H1 (cell line): ENCODE data around the gene CENPF.

Experiments used
- ASH2L ChIP-seq: fragments of 200-600, 300-600 bp; sonication (generic); IDR thresholded peaks from one replicate; pipeline ENCODE4 v1.7.1; 2017; ENCODE audit warnings: low read length
- ATF3 ChIP-seq: IDR thresholded peaks from 2 replicates; pipeline ENCODE4 v1.6.1; 2011; ENCODE audit warnings: low read depth, mild to moderate bottlenecking, low read length; ENCODE audit not compliant: insufficient read depth
- CREB1 ChIP-seq: IDR thresholded peaks from 2 replicates; pipeline ENCODE4 v1.6.1; 2012; ENCODE audit warnings: inconsistent platforms
- EGR1 ChIP-seq: IDR thresholded peaks from 2 replicates; pipeline ENCODE4 v1.6.1; 2011; ENCODE audit warnings: low read depth, low read length, borderline replicate concordance
- EZH2 ChIP-seq: fragments of 200-600 bp; sonication (generic); IDR thresholded peaks from 2 replicates; pipeline ENCODE4 v1.7.1; 2012; ENCODE audit warnings: low read depth, mild to moderate bottlenecking, moderate library complexity, low read length, inconsistent platforms; ENCODE audit not compliant: severe bottlenecking
- JUN ChIP-seq: IDR thresholded peaks from 2 replicates; pipeline ENCODE4 v1.6.1; 2011; ENCODE audit warnings: low read depth, mild to moderate bottlenecking, improper control_type of control experiment, low read length
- KDM5A ChIP-seq: fragments of 200-600 bp; IDR thresholded peaks from 2 replicates; pipeline ENCODE4 v1.7.1; 2012; ENCODE audit warnings: mild to moderate bottlenecking, low read length, inconsistent platforms, mixed read lengths
- NRF1 ChIP-seq: IDR thresholded peaks from 2 replicates; pipeline ENCODE4 v1.6.1; 2011; ENCODE audit warnings: mild to moderate bottlenecking, low read depth, low read length, improper control_type of control experiment
- POLR2A ChIP-seq, 2 experiments: IDR thresholded peaks; 1 replicate in 1 of 2; 2 replicates in 1 of 2; pipeline ENCODE4 v1.6.1; 2011; ENCODE audit warnings: low read depth in 2 of 2, low read length in 2 of 2, mild to moderate bottlenecking in 2 of 2; ENCODE audit errors: control extremely low read depth in 1 of 2
- POLR2AphosphoS5 ChIP-seq: IDR thresholded peaks from 2 replicates; pipeline ENCODE4 v1.6.1; 2011; ENCODE audit warnings: low read depth, low read length
- RAD21 ChIP-seq, 2 experiments: IDR thresholded peaks in 1 of 2; conservative IDR thresholded peaks in 1 of 2; 2 replicates each; pipeline ENCODE4 v1.6.1; 2011; ENCODE audit warnings: low read depth in 2 of 2, low read length in 2 of 2, improper control_type of control experiment in 1 of 2, inconsistent platforms in 1 of 2, mild to moderate bottlenecking in 1 of 2, moderate library complexity in 1 of 2
- SIN3A ChIP-seq, 2 experiments: IDR thresholded peaks in 1 of 2; conservative IDR thresholded peaks in 1 of 2; 2 replicates each; pipeline ENCODE4 v1.6.1; 2011 to 2012; ENCODE audit warnings: low read length in 2 of 2, improper control_type of control experiment in 1 of 2, low read depth in 1 of 2, mild to moderate bottlenecking in 1 of 2
- TF ChIP-seq, protein P1 (sequence below), 3 experiments: IDR thresholded peaks; 1 replicate in 2 of 3; 2 replicates in 1 of 3; pipeline versions ENCODE4 v1.5.1 to v1.6.1; 2011; ENCODE audit warnings: low read length in 3 of 3, mild to moderate bottlenecking in 3 of 3, inconsistent platforms in 2 of 3, low read depth in 1 of 3, moderate library complexity in 1 of 3; ENCODE audit not compliant: insufficient read depth in 1 of 3; ENCODE audit errors: control extremely low read depth in 1 of 3
- TF ChIP-seq, protein P2 (sequence below): IDR thresholded peaks from 2 replicates; pipeline ENCODE4 v1.6.1; 2012; ENCODE audit warnings: inconsistent platforms

DNA sequence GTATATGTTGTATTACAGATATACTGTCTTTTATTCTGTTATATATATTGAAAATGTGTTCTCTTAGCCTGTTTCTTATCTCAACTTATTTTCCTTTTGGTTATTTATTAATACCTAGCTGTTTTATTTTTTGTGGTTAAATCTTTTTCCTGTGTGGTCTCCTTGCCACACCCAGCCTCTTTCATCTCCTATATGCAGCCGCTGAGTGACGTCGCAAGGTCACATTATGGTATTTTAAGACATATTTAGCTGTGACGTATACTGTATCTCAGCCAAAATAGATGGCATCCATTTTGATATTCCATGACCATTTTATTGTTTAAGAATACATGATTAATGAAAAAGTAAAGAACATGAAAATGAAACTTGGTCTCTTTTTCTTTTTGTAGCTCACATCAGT lies 29.1 kb downstream of the CENPF start:
- TF ChIP-seq, protein P1, sequence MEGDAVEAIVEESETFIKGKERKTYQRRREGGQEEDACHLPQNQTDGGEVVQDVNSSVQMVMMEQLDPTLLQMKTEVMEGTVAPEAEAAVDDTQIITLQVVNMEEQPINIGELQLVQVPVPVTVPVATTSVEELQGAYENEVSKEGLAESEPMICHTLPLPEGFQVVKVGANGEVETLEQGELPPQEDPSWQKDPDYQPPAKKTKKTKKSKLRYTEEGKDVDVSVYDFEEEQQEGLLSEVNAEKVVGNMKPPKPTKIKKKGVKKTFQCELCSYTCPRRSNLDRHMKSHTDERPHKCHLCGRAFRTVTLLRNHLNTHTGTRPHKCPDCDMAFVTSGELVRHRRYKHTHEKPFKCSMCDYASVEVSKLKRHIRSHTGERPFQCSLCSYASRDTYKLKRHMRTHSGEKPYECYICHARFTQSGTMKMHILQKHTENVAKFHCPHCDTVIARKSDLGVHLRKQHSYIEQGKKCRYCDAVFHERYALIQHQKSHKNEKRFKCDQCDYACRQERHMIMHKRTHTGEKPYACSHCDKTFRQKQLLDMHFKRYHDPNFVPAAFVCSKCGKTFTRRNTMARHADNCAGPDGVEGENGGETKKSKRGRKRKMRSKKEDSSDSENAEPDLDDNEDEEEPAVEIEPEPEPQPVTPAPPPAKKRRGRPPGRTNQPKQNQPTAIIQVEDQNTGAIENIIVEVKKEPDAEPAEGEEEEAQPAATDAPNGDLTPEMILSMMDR (IDR thresholded peaks at IDR 0.05; ENCODE audit: control extremely low read depth in 1 of 3, insufficient read depth in 1 of 3, low read depth in 1 of 3, low read length in 3 of 3) = no peak
- TF ChIP-seq POLR2A (IDR thresholded peaks at IDR 0.05; ENCODE audit: control extremely low read depth in 1 of 2, low read depth in 2 of 2, low read length in 2 of 2) (no peak), SIN3A (conservative IDR thresholded peaks at IDR 0.05 in 1 of 2, IDR thresholded peaks at IDR 0.05 in 1 of 2; ENCODE audit: low read depth in 1 of 2, low read length in 2 of 2) (no peak), KDM5A (no peak), ASH2L (no peak), POLR2AphosphoS5 (no peak), EGR1 (no peak), EZH2 (no peak), RAD21 (IDR thresholded peaks at IDR 0.05 in 1 of 2, conservative IDR thresholded peaks at IDR 0.05 in 1 of 2; ENCODE audit: low read depth in 2 of 2, low read length in 2 of 2) (no peak), ATF3 (no peak), CREB1 (no peak), JUN (no peak), NRF1 (no peak)
- TF ChIP-seq, protein P2, sequence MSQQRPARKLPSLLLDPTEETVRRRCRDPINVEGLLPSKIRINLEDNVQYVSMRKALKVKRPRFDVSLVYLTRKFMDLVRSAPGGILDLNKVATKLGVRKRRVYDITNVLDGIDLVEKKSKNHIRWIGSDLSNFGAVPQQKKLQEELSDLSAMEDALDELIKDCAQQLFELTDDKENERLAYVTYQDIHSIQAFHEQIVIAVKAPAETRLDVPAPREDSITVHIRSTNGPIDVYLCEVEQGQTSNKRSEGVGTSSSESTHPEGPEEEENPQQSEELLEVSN = no peak
